Liver (tissue), 3 donors: ENCODE data around the gene PLP1.

Experiments used
- ATF3 ChIP-seq: IDR thresholded peaks from 2 replicates; pipeline ENCODE4 v1.6.1; 2016; ENCODE audit warnings: antibody characterized with exemption
- CTCF ChIP-seq: fragments of 150-350 bp; IDR thresholded peaks from 2 replicates; pipeline ENCODE4 v1.5.1; 2017; ENCODE audit warnings: improper control_type of control experiment, low read depth, low read length; ENCODE audit not compliant: missing input control
- HNF4G ChIP-seq: IDR thresholded peaks from 2 replicates; pipeline ENCODE4 v1.6.1; 2016; ENCODE audit warnings: antibody characterized with exemption
- MAX ChIP-seq: IDR thresholded peaks from 2 replicates; pipeline ENCODE4 v1.6.1; 2016; ENCODE audit warnings: antibody characterized with exemption
- TAF1 ChIP-seq: conservative IDR thresholded peaks from 2 replicates; pipeline ENCODE4 v1.6.1; 2016; ENCODE audit warnings: antibody characterized with exemption, mild to moderate bottlenecking
- YY1 ChIP-seq: IDR thresholded peaks from 2 replicates; pipeline ENCODE4 v1.6.1; 2016; ENCODE audit warnings: antibody characterized with exemption, mild to moderate bottlenecking
- ZBTB33 ChIP-seq: IDR thresholded peaks from 2 replicates; pipeline ENCODE4 v1.6.1; 2016; ENCODE audit warnings: antibody characterized with exemption
- donor health status: healthy.
- donor health status: healthy.

GRCh38 chrX:103791228-103791627 lies 14.6 kb downstream of the PLP1 start:
- TF ChIP-seq ZBTB33 (no peak), CTCF (no peak), ATF3 (no peak), YY1 (no peak), MAX (no peak), HNF4G (no peak), TAF1 (no peak)
